ENCODE data around the gene HTT.

Gene HTT

GRCh38 chr4:3213661-3214250 is 139.3 kb downstream of the HTT start:
- H3K9ac ChIP-seq (ENCODE audit: low read depth, low read length, poor library complexity, severe bottlenecking) = no peak overlapping the region
- no peaks in the 10 kb centered on the region for H4K20me1 ChIP-seq (ENCODE audit: insufficient read depth, low read length, poor library complexity, severe bottlenecking)
- no peak for TF ChIP-seq EZH2phosphoT487 (IDR thresholded peaks at IDR 0.05; ENCODE audit: borderline replicate concordance)
- TF ChIP-seq, protein P1, sequence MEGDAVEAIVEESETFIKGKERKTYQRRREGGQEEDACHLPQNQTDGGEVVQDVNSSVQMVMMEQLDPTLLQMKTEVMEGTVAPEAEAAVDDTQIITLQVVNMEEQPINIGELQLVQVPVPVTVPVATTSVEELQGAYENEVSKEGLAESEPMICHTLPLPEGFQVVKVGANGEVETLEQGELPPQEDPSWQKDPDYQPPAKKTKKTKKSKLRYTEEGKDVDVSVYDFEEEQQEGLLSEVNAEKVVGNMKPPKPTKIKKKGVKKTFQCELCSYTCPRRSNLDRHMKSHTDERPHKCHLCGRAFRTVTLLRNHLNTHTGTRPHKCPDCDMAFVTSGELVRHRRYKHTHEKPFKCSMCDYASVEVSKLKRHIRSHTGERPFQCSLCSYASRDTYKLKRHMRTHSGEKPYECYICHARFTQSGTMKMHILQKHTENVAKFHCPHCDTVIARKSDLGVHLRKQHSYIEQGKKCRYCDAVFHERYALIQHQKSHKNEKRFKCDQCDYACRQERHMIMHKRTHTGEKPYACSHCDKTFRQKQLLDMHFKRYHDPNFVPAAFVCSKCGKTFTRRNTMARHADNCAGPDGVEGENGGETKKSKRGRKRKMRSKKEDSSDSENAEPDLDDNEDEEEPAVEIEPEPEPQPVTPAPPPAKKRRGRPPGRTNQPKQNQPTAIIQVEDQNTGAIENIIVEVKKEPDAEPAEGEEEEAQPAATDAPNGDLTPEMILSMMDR (conservative IDR thresholded peaks at IDR 0.05; ENCODE audit: low read length) = no peak
- no peaks in the 10 kb centered on the region for H3K79me2 ChIP-seq (ENCODE audit: insufficient read depth, low read length)
- no peaks in the 10 kb centered on the region for H3K9me3 ChIP-seq (ENCODE audit: insufficient read depth, low read depth, low read length)
- no peak overlapping the region for H3K4me2 ChIP-seq (ENCODE audit: low read depth, low read length, poor library complexity, severe bottlenecking)
- H3K4me3 ChIP-seq (ENCODE audit: low read length, poor library complexity, severe bottlenecking) = no peak overlapping the region
- H3K9me2 ChIP-seq (replicated peaks; ENCODE audit: low read depth, low read length) = no peaks in the 10 kb centered on the region
- no peaks in the 10 kb centered on the region for H3K27me3 ChIP-seq (ENCODE audit: insufficient read depth, low read length, poor library complexity, severe bottlenecking)
- H3K4me1 ChIP-seq (ENCODE audit: insufficient read depth, low read length, poor library complexity, severe bottlenecking) = no peaks in the 10 kb centered on the region
- no peaks in the 10 kb centered on the region for H3F3A ChIP-seq (ENCODE audit: low read depth)
- H3K36me3 ChIP-seq (ENCODE audit: insufficient read depth, low read length) = peaks cover 76% of the 10 kb centered on the region; the same call in 1 of the 2 replicates
- H2AFZ ChIP-seq (ENCODE audit: low read length) = no peak overlapping the region

DNA sequence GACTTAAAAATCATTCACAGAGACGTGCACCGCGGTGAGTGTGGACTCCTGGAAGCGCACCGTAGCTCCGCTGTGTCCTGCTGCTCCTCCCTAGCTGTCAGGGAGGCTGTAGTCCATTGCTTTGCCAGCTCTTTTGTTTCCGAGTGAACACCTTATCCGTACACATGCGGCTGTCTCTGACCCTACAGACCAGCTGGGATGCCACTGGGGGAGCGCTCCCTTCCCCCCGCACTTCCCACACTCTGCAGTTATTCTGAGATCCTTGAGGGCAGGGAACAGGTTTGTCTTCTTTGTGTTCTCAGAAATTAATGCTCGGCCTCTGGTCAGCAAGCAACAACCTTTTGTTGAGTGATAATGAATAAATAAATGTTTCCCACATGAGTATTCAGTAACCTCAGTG is 140.8 kb downstream of the HTT start:
- Histone ChIP-seq H3K9me3 (ENCODE audit: insufficient read depth, low read depth, low read length) (no peaks in the 10 kb centered on the region), H3K9me2 (replicated peaks; ENCODE audit: low read depth, low read length) (no peaks in the 10 kb centered on the region), H3F3A (ENCODE audit: low read depth) (no peaks in the 10 kb centered on the region), H4K20me1 (ENCODE audit: insufficient read depth, low read length, poor library complexity, severe bottlenecking) (no peaks in the 10 kb centered on the region), H3K4me2 (ENCODE audit: low read depth, low read length, poor library complexity, severe bottlenecking) (no peak overlapping the region), H3K4me1 (ENCODE audit: insufficient read depth, low read length, poor library complexity, severe bottlenecking) (peaks cover 9% of the 10 kb centered on the region), H3K27me3 (ENCODE audit: insufficient read depth, low read length, poor library complexity, severe bottlenecking) (no peaks in the 10 kb centered on the region), H3K9ac (ENCODE audit: low read depth, low read length, poor library complexity, severe bottlenecking) (no peak overlapping the region), H3K4me3 (ENCODE audit: low read length, poor library complexity, severe bottlenecking) (no peak overlapping the region), H2AFZ (ENCODE audit: low read length) (no peak overlapping the region), H3K36me3 (ENCODE audit: insufficient read depth, low read length) (peaks cover 67% of the 10 kb centered on the region; the same call in 1 of the 2 replicates), H3K79me2 (ENCODE audit: insufficient read depth, low read length) (no peaks in the 10 kb centered on the region)
- TF ChIP-seq, protein P1 (conservative IDR thresholded peaks at IDR 0.05; ENCODE audit: low read length) = no peak
- no peak for TF ChIP-seq EZH2phosphoT487 (IDR thresholded peaks at IDR 0.05; ENCODE audit: borderline replicate concordance)

DNA sequence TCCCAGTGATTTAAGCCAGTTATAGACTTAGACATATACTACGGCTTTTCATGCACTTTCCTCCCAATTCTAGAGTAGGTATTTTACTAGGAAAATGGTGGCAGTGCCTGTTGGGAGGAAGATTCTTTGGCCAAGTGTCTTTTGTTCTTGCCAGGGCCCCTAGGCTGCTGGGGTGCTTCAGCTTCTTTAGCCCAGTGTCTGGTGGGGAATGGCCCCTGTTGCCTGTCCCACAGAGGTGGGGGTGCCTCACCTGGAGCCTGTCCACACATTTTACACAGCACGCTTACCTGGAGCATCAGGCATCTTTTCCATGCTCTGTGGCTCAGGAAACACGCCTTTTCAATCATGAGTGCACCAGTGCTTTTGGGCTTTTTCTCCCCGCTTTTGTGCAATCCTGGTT is 141.3 kb downstream of the HTT start:
- no peak overlapping the region for H2AFZ ChIP-seq (ENCODE audit: low read length)
- H3K4me2 ChIP-seq (ENCODE audit: low read depth, low read length, poor library complexity, severe bottlenecking) = no peak overlapping the region
- H3F3A ChIP-seq (ENCODE audit: low read depth) = no peaks in the 10 kb centered on the region
- TF ChIP-seq EZH2phosphoT487 (IDR thresholded peaks at IDR 0.05; ENCODE audit: borderline replicate concordance) = no peak
- TF ChIP-seq, protein P1 (conservative IDR thresholded peaks at IDR 0.05; ENCODE audit: low read length) = no peak
- peaks cover 67% of the 10 kb centered on the region; the same call in 1 of the 2 replicates for H3K36me3 ChIP-seq (ENCODE audit: insufficient read depth, low read length)
- H3K9me2 ChIP-seq (replicated peaks; ENCODE audit: low read depth, low read length) = no peaks in the 10 kb centered on the region
- H4K20me1 ChIP-seq (ENCODE audit: insufficient read depth, low read length, poor library complexity, severe bottlenecking) = no peaks in the 10 kb centered on the region
- peaks cover 9% of the 10 kb centered on the region for H3K4me1 ChIP-seq (ENCODE audit: insufficient read depth, low read length, poor library complexity, severe bottlenecking)
- H3K9ac ChIP-seq (ENCODE audit: low read depth, low read length, poor library complexity, severe bottlenecking) = no peak overlapping the region
- no peaks in the 10 kb centered on the region for H3K79me2 ChIP-seq (ENCODE audit: insufficient read depth, low read length)
- H3K27me3 ChIP-seq (ENCODE audit: insufficient read depth, low read length, poor library complexity, severe bottlenecking) = no peaks in the 10 kb centered on the region
- H3K4me3 ChIP-seq (ENCODE audit: low read length, poor library complexity, severe bottlenecking) = no peak overlapping the region
- no peaks in the 10 kb centered on the region for H3K9me3 ChIP-seq (ENCODE audit: insufficient read depth, low read depth, low read length)

All from Loucy (cell line).